ENCODE data around the gene LMTK2.
A peak's percentile ranks its signal among the peaks of the same experiment; 100 is the strongest.
"Not testable (repeated sequence)": the region's sequence is repeated elsewhere in the genome, so short reads cannot be mapped to it uniquely, and the experiment has no call there.

Gene LMTK2

DNA sequence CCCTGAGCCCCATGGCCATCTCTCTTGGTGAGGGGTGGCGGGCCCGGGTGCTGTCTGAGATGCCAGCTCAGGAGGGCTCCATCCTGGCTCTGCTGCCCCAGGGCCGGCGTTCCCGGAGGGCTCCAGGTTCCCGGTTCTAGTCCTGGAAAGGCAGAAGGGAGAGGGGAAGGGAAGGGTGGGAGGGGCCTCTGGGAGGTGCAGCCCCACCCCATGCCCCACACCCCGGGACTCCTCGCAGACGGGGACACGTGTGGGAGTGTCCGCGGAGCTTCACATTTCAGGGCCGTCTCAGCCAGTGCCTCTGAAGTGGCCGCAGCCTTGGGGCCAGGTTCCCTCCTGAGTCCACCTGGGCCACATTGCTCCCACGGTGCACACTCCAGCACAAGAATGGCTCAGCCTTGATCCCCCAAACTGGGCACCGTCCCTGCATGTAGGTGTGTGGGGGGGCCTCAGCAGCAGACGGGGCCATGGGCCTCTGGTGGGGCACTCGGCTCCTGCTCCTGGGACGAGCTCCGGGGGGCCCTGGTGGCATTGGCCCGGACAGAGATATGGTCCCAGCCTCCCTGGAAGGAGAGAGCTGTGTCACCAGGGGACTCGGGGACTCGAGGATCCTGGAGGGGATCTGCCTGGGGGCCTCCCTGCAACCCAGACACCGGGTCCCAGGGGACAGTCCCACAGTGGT lies 110.4 kb downstream of the LMTK2 start:
- DNase-seq (ENCODE audit: low spot score) (no peak), FAIRE-seq (no peak)

- FAIRE-seq (no peak), DNase-seq (ENCODE audit: low spot score) (no peak)
These were observed 111.2 kb downstream of the LMTK2 start for GRCh38 chr7:98217623-98218582.

GRCh38 chr7:98219382-98219781 lies 112.7 kb downstream of the LMTK2 start:
- not testable (repeated sequence) for FAIRE-seq; DNase-seq (ENCODE audit: low spot score)

GRCh38 chr7:98221611-98222532 lies 115.2 kb downstream of the LMTK2 start:
- DNase-seq (ENCODE audit: low spot score): no peak
- FAIRE-seq: no peak

- no peak for DNase-seq (ENCODE audit: low spot score)
- FAIRE-seq: no peak
These were observed 116.0 kb downstream of the LMTK2 start for GRCh38 chr7:98222533-98223195.

DNA sequence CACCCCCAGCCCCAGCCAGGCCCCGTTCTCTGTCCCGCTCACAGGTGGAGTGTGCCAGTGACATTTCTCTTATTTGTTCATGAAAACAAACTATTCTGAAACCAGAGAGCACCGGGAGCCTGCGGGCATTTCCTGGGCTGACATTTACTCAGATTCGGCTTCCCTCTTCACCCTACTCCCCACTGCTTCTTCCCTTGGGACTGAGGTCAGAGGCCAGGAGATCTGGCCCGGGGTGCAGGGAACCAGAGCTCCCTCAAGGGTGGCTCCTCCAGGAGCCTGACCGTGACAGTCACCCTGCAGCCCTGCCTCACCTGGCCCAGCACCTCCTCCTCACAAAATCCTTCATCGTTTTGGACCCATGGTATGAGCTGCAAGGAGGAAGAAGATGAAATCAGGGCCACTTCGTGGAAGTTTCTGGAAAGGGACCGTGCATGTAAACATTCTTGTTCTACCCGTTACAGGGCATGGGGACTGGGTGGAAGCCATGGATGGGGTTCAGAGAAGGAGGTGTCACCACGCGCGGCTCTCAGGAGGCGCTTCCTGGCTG lies 116.8 kb downstream of the LMTK2 start:
- DNase-seq (ENCODE audit: low spot score): no peak
- no peak for FAIRE-seq

DNA sequence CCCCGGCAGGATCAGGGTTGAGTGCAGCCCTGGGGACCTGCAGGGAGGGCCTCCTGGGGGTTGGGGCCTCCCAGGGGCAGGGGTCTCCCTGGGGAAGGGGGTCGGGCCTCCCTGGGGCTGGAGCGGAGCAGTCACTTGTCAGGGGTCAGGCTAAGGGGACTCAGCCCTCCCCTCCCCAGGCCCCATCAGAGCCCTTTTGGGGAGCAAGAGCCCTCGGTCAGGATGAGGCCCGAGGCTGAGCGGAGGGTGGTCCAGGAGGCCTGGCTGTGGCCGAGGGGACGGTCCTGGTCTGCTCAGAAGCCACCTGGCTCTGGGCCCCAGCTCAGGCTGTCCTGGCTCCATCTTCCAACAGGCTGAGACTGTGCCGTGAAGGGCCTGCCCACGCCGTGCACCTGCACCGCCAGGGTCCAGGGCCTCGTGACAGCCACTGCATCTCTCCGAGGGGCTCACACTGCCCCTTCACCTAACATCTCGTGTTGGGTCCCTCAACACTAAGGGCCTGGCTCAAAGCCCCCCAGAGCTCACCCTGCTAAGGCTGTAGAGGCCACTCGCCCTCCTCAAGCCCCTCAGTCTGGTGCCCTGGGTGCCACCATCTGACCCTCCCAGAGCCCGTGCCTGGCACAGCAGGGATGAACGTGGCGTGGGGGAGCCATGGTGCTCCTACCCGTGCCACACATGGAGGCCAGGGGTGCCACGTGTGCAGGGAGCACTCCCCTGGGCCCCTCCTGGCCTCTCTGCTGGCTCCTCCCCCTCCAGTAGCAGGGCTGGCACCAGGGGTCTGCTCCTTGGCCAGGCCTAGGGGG lies 117.4 kb downstream of the LMTK2 start:
- FAIRE-seq: no peak

DNA sequence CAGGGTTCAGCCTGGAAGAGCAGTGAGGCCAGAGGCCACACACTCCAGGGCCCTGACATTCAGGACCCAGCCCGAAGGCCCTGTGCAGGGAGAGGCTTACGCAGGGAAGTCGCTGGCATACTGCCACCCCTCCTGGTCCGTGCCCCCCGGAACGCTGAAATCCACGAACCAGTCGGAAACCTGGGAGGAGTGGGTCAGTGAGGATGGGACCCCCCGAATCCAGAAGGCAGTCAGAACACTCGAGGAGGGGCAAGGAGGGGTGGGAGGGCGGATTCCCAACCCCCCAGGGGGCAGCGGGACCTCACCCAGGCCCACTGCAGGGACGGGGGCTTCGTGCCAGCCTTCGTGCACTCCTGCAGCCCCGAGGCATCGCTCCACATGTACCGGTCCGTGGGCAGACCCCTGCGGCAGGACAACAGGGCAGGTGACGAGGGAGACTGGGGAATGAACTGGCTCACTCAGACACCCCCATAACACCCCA lies 118.1 kb downstream of the LMTK2 start:
- DNase-seq (ENCODE audit: low spot score) (no peak), FAIRE-seq (no peak)

More for the DNA sequence above, 117.4 kb downstream of the LMTK2 start:
- DNase-seq (ENCODE audit: low spot score): no peak

- FAIRE-seq: no peak
- no peak for DNase-seq (ENCODE audit: low spot score)
These were observed 119.4 kb downstream of the LMTK2 start for GRCh38 chr7:98225913-98226614.

GRCh38 chr7:98227939-98228338 lies 121.3 kb downstream of the LMTK2 start:
- no peak for FAIRE-seq
- DNase-seq (ENCODE audit: low spot score): no peak

DNA sequence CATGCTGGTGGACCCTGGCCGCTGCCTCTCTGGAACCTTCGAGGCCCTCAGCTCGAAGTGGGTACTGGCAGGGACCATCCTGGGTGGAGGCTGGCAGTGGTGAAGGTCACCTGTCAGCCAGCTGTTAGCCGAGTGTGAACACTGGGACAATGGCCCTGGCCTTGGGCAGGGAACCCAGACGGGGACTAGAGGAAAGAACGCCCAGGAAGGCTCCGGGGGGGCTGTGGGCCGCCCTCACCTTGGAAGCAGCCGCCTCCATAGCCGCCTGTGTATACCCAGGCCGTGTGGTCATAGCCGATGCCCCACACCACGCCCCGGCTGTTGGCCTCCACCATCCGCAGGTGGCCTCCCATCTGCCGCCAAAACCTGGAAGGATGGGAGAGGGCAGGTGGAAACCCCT lies 122.1 kb downstream of the LMTK2 start:
- DNase-seq (ENCODE audit: low spot score): no peak
- FAIRE-seq: no peak

DNA sequence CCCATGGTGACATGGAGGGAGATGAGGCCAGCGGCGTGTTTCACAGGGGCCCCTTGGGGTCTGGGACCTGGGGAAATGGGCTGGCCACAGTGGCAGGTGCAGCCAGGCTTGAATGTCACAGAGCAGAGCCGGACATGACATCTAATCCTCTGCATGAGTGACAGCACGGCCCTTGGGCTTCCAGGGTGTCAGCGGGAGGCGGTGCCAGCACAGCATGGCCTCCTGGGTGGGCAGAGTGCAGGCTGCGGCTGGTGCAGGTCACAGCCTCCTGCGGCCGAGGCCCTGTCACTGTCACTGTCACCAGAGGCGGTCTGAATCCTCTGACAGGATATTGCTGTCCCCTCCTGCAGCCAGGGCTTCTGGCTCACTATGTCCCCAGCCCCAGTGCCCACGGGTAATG lies 122.8 kb downstream of the LMTK2 start:
- FAIRE-seq: no peak
- DNase-seq (ENCODE audit: low spot score): no peak

DNA sequence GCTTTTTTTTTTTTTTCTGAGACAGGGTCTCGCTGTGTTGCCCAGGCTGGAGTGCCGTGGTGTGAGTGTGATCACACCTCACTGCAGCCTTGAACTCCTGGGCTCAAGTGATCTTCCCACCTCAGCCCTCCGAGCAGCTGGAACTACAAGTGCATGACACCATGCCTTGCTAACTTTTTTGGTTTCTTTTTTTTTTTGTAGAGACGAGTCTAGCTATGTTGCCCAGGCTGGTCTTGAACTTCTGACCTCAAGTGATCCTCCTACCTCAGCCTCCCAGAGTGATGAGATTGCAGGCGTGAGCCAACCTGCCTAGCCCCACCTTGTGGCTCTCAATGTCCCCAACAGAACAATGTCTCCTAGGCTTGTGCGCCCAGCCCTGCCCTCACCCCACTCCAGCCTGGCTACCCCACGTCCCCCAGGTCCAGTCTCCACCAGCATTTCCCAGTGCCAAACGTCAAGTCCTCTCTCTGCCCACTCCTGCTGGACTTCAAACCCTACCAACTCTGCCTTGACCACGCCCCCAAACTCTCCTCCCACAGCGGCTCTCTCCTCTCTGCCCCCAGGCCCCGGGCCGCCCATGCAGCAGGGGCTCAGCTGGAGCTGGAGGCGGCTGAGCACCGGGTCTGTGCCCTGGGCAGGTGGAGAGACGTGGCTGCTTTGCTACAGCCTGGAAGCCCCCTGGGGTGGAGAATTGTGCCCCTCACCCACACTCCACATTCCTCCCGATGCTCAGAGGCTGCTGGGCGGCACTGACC lies 123.5 kb downstream of the LMTK2 start:
- DNase-seq (ENCODE audit: low spot score) (no peak), FAIRE-seq (no peak)

DNA sequence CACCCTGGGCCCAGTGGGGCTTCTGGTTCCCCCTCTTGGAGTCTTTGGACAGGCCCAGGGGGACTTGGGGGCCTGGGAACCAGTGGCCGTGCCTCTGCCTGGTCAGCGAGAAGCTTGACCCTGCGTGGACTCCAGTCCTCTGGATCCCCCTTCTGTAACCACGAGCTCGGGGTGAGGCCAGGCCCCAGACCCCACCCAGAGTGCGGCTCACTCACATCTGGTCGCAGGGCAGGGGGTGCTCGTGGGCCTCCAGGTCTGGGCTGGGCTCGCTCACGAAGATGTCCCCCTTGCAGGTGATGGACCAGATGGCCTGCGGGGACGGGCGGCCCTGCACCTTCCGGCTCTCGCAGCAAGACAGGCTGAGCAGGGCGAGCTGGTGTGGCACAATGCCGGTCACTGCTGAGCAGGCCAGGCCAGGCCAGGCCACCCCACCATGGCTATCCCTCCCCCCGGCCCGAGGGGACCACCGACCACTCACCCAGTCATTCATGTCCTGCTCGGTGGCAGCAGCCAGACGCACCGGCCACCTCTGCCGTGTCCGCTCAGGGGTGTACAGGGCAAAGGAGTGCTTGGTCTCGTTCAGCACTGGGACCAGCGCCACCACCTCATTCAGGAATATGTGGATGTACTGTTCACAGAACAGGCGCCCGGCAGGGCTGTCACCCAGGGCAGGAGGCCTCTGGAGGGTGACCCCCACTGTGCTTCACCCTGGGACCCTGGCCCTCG lies 124.2 kb downstream of the LMTK2 start:
- DNase-seq (ENCODE audit: low spot score) (no peak), FAIRE-seq (peak; percentile 17)

GRCh38 chr7:98231493-98232262 lies 125.0 kb downstream of the LMTK2 start:
- FAIRE-seq (no peak), DNase-seq (ENCODE audit: low spot score) (no peak)

DNA sequence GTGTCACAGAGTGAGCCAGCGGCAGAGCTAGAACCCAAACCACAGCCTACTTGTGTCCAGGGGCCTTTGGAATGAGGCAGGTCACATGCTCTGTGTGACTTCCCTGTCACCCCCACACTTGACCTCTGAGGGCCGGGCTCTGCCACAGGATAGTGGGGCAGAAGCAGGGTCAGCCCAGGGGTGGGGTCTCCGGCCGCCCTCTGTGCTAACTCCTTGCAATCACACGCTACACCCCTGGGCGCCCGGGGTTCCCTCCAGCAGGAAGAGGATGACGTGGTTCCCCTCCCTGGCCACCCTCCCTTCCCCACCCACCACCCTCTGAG lies 125.6 kb downstream of the LMTK2 start:
- FAIRE-seq (no peak), DNase-seq (ENCODE audit: low spot score) (no peak)

DNA sequence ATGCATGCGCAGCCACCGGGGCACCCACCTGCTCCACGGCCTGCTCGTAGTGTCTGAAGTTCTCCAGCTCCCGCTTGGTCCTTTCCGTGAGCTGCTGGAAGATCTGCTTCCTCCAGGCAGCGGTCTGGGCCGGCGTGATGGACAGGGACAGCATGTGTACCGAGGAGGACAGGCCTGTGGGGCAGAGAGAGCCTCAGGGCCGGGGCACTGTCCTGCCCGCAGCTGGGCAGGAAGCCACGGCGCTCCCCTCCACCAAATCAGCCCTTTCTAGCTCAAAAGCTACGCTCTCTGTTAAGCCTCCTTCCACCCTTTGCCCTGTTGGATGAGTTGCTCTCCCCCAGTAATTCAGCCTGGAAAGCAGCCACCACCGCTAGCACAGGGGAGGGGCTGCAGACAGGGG lies 126.1 kb downstream of the LMTK2 start:
- FAIRE-seq: no peak
- no peak for DNase-seq (ENCODE audit: low spot score)
